NCI-H1436 treated with DMSO at 0.1 percent for 48 hours (cell line): Measurements from ENCODE around the gene RAMACL.
"Not testable (repeated sequence)": the region's sequence is repeated elsewhere in the genome, so short reads cannot be mapped to it uniquely, and the experiment has no call there.

ENCODE experiments used
- DNase-seq: peaks from one replicate; lab custom pipeline; 2025; lab: John Stamatoyannopoulos, UW

RAMACL gene

DNA sequence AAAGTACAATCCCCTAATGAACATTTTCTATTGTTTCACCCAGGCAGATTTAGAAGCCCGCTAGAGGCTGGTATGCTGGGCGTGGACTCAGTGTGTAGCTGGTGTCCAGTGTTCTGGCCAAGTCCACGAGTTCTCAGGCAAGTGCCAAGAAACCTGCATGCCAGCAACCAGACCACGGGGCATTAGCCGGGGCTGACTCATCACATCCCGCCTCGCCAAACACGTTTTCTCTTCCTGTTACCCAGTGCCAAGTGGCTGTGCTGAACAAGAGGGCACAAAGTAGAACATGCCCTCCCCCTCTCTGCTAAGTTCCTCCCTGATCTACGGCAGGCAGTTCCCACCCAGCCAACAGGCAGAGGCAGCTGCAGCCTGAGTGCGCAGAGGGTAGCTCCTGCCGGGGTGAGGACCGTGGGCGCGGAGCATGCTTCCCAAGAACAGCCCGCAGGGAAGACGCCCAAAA lies 29.6 kb downstream of the RAMACL start:
- no peak for DNase-seq

DNA sequence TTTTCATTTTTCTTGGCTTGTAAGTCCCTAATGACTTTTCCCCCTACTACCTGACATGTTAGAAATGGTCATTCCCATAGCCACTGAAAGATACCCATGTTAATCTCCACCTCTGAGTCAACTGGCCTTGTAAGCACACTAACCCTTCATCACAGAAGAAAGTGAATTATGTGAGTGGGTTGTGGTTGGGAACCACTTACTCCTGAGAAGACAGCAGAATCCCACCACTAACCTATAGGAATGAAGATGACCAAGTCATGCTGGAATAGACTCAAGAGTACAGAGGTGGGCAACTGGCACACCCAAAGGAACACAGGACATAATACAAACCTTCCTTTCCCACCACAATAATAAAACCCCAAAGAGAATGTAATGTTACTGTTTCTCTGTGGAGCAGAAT lies 30.1 kb downstream of the RAMACL start:
- no peak for DNase-seq

- DNase-seq, result no peak
Measured at GRCh38 chr6:166555086-166555485, 31.4 kb downstream of the RAMACL start.

DNA sequence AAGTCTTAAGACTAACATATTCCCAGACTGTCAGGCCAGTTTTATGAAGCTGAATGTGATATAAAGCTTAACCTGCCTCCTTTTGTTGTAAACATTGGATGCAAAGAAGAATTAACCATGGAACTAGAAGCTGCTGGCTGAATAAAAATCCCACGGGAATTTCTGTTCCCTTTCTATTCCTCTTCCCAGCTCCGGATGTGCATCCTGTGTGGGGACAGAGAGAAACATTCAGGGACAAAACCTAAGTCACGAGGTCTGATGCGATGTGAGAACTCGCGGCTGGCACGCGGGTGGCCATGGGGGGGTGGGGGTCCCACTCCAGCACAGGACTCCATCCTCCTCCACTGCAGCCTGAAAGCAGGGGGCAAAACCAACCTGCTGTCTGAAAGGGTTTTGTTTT lies 32.2 kb downstream of the RAMACL start:
- DNase-seq, result no peak

GRCh38 chr6:166553563-166554271 lies 32.8 kb downstream of the RAMACL start:
- no peak for DNase-seq

DNA sequence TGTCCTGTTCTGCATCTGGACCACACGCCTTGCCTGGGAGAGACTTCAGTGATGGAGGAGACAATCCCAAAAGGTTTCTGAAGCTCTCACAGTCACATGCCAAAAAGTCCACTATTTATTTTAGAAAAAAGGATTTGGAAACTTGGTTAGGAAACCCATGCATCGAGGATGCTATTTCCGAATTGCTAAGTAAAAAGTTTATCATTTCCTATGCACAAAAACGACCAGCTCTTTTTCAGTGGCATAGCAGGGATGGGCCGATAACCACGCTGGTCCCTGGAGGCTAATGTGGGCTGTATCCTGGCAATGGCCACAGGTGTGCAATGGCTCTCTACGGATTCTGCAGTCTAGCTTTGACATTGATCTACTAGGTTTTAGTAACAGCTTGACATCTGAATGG lies 33.9 kb downstream of the RAMACL start:
- no peak for DNase-seq

GRCh38 chr6:166551754-166552495 lies 34.6 kb downstream of the RAMACL start:
- DNase-seq, result no peak

- DNase-seq, result no peak
Measured at GRCh38 chr6:166546653-166547052, 39.8 kb downstream of the RAMACL start.

GRCh38 chr6:166545156-166546034 lies 41.1 kb downstream of the RAMACL start:
- DNase-seq, result no peak

GRCh38 chr6:166544296-166544605 lies 42.2 kb downstream of the RAMACL start:
- DNase-seq, result no peak

DNA sequence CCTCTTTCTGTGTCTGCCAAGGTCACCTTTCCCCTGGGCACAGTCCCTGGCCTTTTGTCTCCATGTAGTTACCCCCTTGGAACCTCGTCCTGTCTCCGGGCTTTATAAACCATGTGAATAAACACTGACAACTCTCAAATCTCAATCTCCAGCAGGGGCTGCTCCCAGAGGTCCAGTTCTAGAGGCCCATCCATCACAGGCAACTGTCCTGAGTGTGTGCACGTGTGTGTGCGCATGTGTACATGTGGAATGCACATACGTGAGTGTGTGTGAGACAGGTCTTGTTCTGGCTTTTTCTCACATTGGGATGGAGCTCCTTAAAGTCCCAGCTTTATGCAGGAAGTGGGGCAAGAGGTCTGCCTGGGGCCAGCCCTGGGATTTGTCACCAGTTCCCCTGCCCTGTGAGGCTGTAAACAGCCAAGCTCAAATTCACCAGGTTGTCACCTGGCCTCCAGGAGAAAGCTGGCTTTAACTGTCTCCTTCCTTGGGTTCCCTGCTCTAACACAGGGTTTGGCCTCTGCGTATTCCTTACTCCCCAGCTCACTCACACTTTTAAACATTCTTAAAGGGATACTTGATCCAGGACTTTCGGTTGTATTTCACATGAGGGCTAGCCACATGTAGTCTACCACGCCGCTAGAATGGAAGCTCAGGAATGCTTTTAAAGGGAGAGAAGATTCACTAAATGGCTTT lies 42.7 kb downstream of the RAMACL start:
- no peak for DNase-seq

DNA sequence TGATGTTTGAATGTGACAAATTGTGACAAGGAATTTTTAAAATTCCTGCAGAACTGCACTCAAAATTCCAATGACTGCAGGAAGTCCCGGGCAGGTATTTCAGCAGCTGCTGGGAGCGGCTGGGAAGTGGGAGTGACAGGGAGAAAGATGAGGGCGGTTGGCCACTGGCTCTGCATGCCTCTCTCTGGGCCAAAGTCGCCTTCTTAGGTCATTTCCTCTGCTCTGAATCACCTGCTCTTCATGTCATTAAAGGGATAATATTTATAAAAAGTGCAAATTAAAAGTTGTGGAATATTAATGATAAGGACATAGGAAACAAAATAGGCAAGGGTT lies 43.9 kb downstream of the RAMACL start:
- DNase-seq, result no peak

- no peak for DNase-seq
Measured at GRCh38 chr6:166541876-166542579, 44.5 kb downstream of the RAMACL start.

GRCh38 chr6:166541366-166541765 lies 45.1 kb downstream of the RAMACL start:
- DNase-seq, result no peak

GRCh38 chr6:166540631-166541331 lies 45.7 kb downstream of the RAMACL start:
- no peak for DNase-seq

- no peak for DNase-seq
Measured at GRCh38 chr6:166539543-166539942, 46.9 kb downstream of the RAMACL start.

DNA sequence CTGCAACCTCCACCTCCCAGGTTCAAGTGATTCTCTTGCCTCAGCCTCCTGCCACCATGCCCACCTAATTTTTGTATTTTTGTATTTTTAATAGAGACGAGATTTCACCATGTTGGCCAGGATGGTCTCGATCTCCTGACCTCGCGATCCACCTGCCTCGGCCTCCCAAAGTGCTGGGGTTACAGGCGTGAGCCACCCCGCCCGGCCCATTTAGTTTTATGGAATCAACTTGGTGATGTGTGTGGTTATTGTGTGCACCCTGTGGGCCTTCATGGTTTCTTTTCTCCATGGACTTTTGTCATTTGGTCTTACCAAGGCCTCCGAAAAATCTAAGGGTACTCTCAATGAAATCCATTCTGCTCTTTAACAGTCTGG lies 47.5 kb downstream of the RAMACL start:
- not testable (repeated sequence) for DNase-seq

DNA sequence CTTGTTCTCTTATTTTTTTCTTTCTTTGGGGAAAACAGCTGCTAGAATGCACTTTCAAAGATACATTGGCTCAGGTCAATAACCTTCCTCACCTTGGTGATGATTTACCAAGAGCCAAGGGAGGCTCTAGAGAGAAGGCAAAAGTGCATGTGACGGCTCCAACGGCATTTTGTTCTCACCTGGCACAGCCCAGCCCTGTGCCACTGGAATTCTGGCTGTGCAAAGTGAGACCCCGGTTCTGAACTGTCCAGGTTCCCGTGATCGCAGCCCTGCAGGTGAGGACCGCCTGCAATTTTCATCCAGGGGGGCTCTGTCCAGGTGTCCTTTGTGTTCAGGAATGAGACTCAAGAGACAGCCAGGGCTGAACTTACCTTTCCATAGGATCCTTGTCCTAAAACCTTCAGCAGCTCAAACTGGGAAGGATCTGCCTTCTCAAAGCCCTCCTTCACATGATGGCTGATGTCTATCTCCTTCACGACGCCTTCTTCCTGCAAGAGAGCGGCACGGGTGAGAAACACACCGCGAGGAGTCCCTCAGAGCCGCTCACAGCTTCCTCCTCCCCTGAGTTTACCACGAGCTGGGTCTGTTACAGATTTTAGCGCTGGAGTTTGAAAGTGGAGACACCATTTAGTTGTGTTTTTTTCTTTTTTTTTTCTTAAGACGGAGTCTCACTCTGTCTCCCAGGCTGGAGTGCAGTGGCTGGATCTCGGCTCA lies 48.0 kb downstream of the RAMACL start:
- DNase-seq, result no peak

DNA sequence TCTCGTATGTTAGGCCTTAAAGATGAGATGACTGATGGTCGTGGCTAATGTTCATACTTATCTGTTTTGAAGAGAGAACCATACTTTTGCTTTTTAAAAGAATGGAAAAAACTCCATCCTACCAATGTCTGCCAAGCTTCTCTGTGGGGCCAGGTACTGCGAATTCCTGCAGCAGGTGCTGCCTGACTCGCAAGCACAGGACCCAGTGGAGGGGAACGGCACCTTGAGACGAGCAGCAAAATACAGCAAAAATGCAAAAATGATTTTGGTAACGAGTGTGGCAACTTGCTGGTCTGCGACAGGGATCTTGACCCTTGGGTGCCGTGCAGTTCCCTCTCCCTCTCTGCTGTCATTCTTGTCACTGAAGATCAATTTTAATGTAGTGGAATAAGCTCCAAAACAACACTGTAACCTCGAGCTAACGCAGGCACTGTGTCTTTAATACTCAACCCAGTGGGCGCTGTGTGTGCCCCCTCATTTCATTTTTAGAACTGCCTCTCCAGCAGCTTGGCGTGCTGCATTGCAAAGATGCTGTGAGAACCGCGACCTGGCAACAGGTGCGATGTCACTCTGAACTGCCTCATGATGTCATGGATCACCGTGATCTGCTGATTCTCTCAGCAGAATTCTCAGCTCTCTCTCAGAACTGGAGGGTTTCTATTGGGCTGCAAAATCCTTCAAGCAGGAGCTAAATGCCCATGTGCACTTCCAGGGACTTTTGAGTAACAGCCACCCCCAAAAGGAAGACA lies 51.6 kb downstream of the RAMACL start:
- no peak for DNase-seq
